Muscle layer of duodenum (tissue), 2 donors: ENCODE data around the gene KY.

Experiments
- H3K27ac ChIP-seq: one replicate; pipeline ENCODE4 v1.7.0; 2013; ENCODE audit warnings: mild to moderate bottlenecking, low read length
- H3K27me3 ChIP-seq: one replicate; pipeline ENCODE4 v1.7.0; 2013; ENCODE audit warnings: low read depth, mild to moderate bottlenecking, control low read depth, low read length
- H3K36me3 ChIP-seq, 2 donors: one replicate each; pipeline ENCODE4 v1.7.0; 2013; ENCODE audit warnings: low read length in 2 of 2, control low read depth in 1 of 2, mild to moderate bottlenecking in 1 of 2; ENCODE audit not compliant: insufficient read depth in 2 of 2, control insufficient read depth in 1 of 2
- H3K4me1 ChIP-seq, 2 donors: one replicate each; pipeline ENCODE4 v1.7.0; 2013; ENCODE audit warnings: low read length in 2 of 2, mild to moderate bottlenecking in 2 of 2, control low read depth in 1 of 2, moderate library complexity in 1 of 2; ENCODE audit not compliant: insufficient read depth in 2 of 2, control insufficient read depth in 1 of 2
- H3K4me3 ChIP-seq, 2 donors: one replicate each; pipeline ENCODE4 v1.7.0; 2013; ENCODE audit warnings: low read length in 2 of 2, low read depth in 1 of 2, mild to moderate bottlenecking in 1 of 2
- H3K9me3 ChIP-seq, 2 donors: one replicate each; pipeline ENCODE4 v1.7.0; 2013; ENCODE audit warnings: low read length in 2 of 2, control low read depth in 1 of 2, mild to moderate bottlenecking in 1 of 2; ENCODE audit not compliant: control insufficient read depth in 1 of 2
- donor health status: healthy.

KY gene

DNA sequence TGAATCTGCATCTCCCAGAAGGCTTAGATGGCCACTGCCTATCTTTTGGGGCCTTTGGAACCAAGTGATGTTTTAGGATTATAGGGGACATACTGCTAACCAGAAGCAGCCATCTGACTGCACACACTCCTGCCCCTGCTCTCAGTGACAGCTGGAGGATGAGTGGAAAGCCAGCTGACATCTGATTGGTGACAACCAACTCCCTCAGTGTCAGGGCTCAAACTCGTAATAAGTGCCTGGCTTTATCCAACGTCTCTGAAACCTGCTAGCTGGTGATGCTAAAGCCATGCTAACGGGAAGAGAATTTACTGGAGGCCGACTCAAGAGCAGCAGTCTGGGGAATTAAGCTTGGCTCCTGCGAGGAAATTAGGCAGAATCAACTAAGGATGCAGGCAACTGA lies 35.1 kb downstream of the KY start:
- Histone ChIP-seq H3K27me3 (no peaks in the 10 kb centered on the region), H3K9me3 (no peaks in the 10 kb centered on the region), H3K4me1 (no peaks in the 10 kb centered on the region), H3K4me3 (no peak overlapping the region), H3K27ac (no peak overlapping the region), H3K36me3 (peaks cover 0 to 21% of the 10 kb centered on the region in 2 donors)

DNA sequence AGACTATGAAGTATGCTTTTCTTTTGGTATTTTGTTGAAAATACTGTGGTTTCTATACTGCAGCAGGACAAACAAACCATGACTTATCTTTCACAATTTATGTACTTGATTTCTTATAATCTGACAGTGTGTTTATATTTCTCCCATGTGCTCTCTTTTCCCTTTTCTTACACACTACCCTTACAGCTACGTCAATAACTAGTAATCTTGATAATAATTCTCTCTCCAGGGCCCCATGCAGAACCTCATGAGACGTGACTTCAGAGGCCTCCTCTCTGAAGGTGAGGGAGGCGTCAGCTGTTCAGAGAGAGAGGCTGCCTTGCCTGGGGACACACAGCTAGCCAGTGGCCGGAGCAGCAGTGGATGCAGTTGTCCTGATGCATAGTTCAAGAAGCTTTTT lies 35.9 kb downstream of the KY start:
- no peak overlapping the region for H3K4me3 ChIP-seq
- H3K4me1 ChIP-seq, result no peaks in the 10 kb centered on the region
- no peaks in the 10 kb centered on the region for H3K9me3 ChIP-seq
- H3K27me3 ChIP-seq, result no peaks in the 10 kb centered on the region
- no peak overlapping the region for H3K27ac ChIP-seq
- H3K36me3 ChIP-seq, result peaks cover 0 to 19% of the 10 kb centered on the region in 2 donors

DNA sequence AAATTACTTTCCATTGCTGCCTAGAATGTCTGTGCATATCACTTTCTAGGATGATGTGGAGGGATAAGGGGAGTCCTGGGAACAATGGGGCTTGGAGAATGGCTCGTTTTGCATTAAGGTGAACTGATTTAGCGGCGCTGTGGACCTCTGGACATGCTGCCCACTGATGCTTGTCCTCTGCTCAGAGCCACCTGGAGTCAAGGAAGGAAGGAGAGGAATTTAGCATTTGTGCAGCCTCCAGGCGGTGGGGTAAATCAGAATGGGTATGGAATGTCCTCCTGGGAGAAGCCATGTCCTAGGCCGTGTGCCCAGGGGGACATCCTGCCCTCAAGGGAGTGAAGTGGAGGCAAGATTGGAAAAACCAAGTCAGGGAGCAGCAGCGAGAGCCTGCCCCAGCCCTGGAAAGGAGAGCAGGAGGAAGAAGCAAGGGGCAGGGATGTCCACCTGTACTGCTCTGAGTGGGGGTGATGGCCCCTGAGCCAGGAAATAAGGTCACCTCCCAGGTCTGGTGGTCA lies 37.8 kb downstream of the KY start:
- Histone ChIP-seq H3K27me3 (no peaks in the 10 kb centered on the region), H3K27ac (no peak overlapping the region), H3K9me3 (no peaks in the 10 kb centered on the region), H3K4me1 (no peaks in the 10 kb centered on the region), H3K4me3 (no peak overlapping the region), H3K36me3 (peaks cover 0 to 9% of the 10 kb centered on the region in 2 donors)

DNA sequence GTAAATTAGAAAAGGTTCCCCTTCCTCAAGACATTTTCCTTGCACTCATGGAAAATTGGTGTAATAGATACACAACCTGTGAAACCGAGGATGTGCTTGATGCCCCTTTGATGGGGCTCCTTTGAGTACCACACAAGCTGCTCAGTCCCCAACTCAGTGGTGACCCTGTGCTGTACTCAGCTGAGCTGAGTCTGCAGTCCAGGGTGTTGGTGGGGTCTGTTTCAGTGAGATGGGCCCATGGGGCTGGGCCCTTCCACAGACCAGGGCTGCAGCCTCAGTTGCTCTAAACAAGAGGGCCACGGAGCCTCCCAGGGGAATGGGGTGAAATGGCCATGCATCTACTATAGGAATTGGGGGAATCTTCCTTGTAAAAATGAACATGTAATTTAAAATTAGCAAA lies 39.3 kb downstream of the KY start:
- Histone ChIP-seq H3K4me1 (no peaks in the 10 kb centered on the region), H3K27ac (no peak overlapping the region), H3K36me3 (peaks cover 0 to 9% of the 10 kb centered on the region in 2 donors), H3K4me3 (no peak overlapping the region), H3K9me3 (no peaks in the 10 kb centered on the region), H3K27me3 (no peaks in the 10 kb centered on the region)

DNA sequence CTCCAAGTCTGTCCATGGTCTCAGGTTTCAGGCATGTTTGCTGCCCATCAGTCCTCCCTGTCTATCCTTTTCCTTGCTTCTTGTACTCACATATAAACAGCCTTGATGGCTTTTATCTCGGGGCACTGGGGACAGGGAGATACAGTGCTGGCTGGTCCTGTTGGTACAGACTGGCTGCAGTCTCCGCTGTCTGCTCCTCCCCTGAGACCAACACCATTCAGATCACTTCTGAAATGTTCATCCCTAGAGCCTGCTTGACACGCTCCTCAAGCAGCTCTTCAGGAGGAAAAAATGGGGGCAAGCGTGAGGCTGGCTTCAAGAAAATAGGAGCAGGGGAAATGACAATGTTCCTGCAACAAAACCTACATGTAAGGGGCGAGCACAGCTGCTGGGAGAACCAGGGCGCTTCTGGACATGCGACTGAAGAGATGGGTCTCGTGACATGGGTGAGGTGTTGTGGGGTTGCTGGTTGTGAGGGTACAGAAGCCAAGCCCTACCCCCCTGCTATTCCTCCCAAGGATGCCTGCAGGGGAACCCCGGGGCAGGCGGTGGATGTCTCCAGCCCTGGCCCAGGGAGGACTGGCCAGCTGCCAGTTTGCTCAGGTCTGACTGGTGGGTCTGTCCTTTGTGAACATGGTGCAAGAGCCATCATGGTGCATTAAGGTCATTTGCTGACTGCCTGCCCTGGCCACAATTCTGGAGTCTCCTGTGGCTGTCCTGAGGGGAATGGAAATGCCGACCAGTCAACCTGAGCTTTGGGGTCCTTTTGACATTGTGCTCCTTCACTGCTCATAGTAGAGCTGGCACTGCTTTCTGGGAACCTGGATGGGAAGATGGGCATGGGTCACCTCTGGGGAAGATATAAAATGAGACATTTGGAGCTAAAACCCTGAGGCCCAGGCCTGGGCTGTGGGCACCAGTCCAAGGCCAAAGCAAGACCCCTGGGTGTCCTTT lies 40.1 kb downstream of the KY start:
- Histone ChIP-seq H3K9me3 (no peaks in the 10 kb centered on the region), H3K4me1 (no peaks in the 10 kb centered on the region), H3K36me3 (peaks cover 0 to 9% of the 10 kb centered on the region in 2 donors), H3K4me3 (no peak overlapping the region), H3K27me3 (no peaks in the 10 kb centered on the region), H3K27ac (no peak overlapping the region)

DNA sequence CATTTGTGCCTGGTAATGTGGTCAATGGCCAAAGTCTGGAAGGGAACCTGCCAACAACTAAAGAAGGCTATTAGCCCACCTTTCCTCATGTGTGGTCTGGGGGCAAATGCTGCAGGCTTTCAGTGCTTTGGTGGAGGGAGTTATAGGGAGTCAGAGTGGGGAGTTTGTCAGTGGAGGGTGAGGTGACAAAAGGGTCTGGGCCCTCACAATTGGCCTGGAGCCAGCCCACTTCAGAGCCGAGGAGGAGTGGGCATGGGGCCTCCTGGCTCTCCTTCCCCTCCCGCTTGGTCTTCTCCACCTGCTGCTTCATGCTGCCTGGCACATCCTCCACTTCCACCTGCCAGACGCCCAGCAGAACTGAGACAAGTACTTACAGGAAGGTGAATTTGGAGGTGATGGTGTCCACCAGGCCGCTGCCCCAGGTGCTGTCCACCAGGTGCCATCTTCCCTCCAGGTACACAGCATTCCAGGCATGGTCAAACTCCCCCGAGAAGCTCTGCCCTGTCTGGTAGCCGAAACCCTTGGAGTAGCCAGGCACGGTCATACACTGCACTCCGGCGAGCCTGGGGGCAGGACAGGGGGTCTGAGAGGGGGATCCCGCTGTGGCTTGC lies 40.9 kb downstream of the KY start:
- Histone ChIP-seq H3K9me3 (no peaks in the 10 kb centered on the region), H3K27me3 (no peaks in the 10 kb centered on the region), H3K4me3 (no peak overlapping the region), H3K36me3 (peaks cover 0 to 9% of the 10 kb centered on the region in 2 donors), H3K27ac (no peak overlapping the region), H3K4me1 (no peaks in the 10 kb centered on the region)

DNA sequence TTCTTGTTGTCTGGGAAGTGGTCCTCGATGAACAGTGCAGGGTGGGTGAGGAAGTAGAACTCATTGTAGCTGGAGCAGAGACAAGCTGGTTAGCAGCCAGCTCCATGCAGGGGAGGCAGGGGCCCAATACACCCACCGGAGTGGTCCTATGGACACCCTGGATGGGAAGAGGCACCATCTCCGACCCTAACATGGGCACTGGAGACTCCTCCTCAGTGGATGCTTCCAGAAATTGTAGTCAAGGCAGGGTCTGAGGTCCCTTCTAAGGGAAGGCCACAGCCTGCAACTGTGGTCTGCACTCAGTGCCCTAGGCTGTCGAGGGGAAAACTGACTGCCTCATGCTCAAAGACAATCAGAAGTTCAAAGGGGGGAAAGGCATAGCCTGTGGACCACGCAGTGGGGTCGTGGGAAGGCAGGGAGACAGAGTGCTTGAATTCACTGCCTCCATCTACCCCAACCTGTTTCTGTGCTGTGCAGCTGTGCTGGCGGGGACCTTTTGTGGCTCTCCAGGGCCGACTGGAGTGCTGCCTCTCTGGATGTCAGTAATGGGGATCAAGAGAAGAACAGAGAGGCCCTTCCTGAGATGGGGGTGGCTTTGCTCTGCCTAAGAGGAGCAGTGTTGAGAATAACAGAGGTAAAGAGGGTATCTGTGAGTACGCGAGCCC lies 41.9 kb downstream of the KY start:
- Histone ChIP-seq H3K27me3 (no peaks in the 10 kb centered on the region), H3K4me3 (no peak overlapping the region), H3K36me3 (peaks cover 0 to 9% of the 10 kb centered on the region in 2 donors), H3K27ac (no peak overlapping the region), H3K4me1 (no peaks in the 10 kb centered on the region), H3K9me3 (no peaks in the 10 kb centered on the region)

DNA sequence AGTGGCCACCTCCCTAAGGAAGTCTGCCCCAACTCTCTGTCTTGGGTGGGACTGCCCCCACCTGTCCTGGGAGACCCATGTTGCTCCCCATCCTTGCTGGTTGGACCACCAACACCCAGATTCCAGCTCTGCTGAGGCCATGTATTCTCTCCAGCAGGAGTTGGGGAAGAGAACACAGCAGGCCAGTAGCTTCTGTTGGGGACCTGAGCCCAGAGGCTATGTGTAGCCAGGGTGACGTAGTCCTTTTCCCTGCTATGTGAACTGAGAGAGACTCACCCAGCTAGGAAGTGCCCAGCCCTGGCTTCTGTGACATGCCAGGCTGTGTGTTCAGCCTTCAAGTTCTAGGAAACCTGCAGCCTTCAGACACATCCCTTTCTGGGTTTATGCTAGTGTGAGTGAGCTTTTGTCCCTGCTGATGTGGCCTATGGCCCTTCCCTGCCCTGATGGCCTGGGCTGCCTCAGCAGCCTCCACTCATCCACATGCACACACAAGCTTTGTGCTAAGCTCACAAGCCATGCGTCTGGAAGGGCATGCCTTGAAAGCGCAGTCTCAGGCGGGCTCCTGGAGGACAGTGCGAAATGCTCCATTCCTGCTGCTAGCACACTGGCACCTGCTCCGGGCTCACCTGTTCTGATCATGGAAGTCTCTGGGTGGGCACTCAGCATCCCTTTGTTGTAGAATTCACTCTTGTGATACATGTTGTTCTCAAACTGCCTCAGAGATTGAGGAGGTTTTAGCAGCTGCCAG lies 42.6 kb downstream of the KY start:
- Histone ChIP-seq H3K36me3 (peaks cover 0 to 9% of the 10 kb centered on the region in 2 donors), H3K9me3 (no peaks in the 10 kb centered on the region), H3K4me1 (no peaks in the 10 kb centered on the region), H3K4me3 (no peak overlapping the region), H3K27ac (no peak overlapping the region), H3K27me3 (no peaks in the 10 kb centered on the region)

DNA sequence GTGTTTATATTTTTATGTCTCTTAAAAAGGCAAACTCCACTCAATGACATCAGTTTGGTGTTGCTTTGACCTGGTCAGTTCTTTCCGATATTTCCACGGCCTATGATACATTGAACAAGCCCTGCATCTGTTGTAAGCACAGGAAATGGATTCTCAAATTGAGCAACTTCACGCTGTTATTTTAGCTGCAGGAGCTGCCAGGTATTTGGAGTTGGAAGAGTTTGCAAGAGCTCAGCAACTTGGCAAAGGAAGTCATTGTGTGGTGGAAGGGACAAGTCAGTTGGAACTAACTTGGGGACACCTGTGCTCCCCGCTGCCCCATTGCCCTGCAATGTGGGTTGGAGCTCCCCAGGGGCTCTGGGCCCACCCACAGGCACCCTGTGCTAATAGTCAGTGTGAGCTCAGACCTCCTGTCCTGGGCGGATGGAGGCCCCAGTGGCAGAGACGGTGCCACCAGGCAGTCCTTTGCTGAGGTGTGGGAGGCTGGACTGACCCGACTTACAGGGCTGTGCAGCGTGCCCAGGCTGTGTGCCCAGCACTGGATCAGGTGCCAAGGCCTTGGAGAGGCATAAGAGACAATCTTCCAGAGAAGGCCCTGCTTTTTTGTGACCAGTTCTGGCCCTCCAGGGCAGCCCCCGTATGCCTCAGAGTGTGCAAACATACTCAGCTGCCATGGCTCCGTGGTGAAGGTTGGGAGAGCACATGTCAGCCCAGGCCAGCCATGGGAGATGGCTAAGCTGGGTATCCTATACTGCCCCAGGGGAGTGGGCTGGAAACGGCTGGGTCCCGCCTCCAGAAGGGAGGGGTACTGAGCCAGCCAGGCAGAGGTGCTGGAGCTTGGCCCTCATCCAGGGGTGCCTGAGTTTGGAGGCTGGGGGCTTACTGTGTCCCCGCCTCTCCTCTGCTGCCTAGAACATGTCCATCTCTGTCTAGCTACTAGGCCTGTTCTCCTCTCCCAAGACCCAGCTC lies 43.5 kb downstream of the KY start:
- H3K4me3 ChIP-seq, result no peak overlapping the region
- H3K9me3 ChIP-seq, result no peaks in the 10 kb centered on the region
- H3K27me3 ChIP-seq, result no peaks in the 10 kb centered on the region
- H3K4me1 ChIP-seq, result no peaks in the 10 kb centered on the region
- no peak overlapping the region for H3K27ac ChIP-seq
- peaks cover 0 to 9% of the 10 kb centered on the region in 2 donors for H3K36me3 ChIP-seq
